Measurements from ENCODE around the gene TMEM94. TPM values are rescaled to one million over a fixed set of nuclear protein-coding genes. Genes with fewer than 3 reads are reported as not detected.

The TMEM94 gene
- total RNA-seq, 3 donors from 2014 or later: 45.1 to 62.5 (median 51.1) TPM

- DNase-seq (ENCODE audit: low spot score in 2 of 2): no peak
- H3K9me3 ChIP-seq: no peaks in the 10 kb centered on the region
- H3K27ac ChIP-seq: no peak overlapping the region
- no peaks in the 10 kb centered on the region for H3K27me3 ChIP-seq
- no peaks in the 10 kb centered on the region for H3K36me3 ChIP-seq
- no peak overlapping the region for H3K4me3 ChIP-seq
- no peaks in the 10 kb centered on the region for H3K4me1 ChIP-seq
- intact Hi-C loops (cut with DNase I; ENCODE audit: low total_unique reads): no loop called here
- TF ChIP-seq POLR2AphosphoS5 (IDR thresholded peaks at IDR 0.05): no peak
- no peak for TF ChIP-seq CTCF (IDR thresholded peaks at IDR 0.05)
- TF ChIP-seq POLR2A (IDR thresholded peaks at IDR 0.05): no peak
Observed at GRCh38 chr17:75488693-75489510, 32.5 kb downstream of the TMEM94 start.

GRCh38 chr17:75489511-75489955 is 33.1 kb downstream of the TMEM94 start:
- Histone ChIP-seq H3K4me1 (no peaks in the 10 kb centered on the region), H3K4me3 (no peak overlapping the region), H3K27me3 (no peaks in the 10 kb centered on the region), H3K9me3 (no peaks in the 10 kb centered on the region), H3K27ac (peak overlapping the region in 1 of 2 donors; percentile 17), H3K36me3 (no peaks in the 10 kb centered on the region)
- DNase-seq (ENCODE audit: low spot score in 2 of 2): no peak
- intact Hi-C loops (cut with DNase I; ENCODE audit: low total_unique reads): no loop called here
- TF ChIP-seq POLR2A (IDR thresholded peaks at IDR 0.05) (no peak), CTCF (IDR thresholded peaks at IDR 0.05) (no peak), POLR2AphosphoS5 (IDR thresholded peaks at IDR 0.05) (no peak)

GRCh38 chr17:75490173-75490743 is 33.8 kb downstream of the TMEM94 start:
- no peaks in the 10 kb centered on the region for H3K36me3 ChIP-seq
- TF ChIP-seq POLR2A (IDR thresholded peaks at IDR 0.05): no peak
- TF ChIP-seq POLR2AphosphoS5 (IDR thresholded peaks at IDR 0.05): no peak
- TF ChIP-seq CTCF (IDR thresholded peaks at IDR 0.05): no peak
- no peaks in the 10 kb centered on the region for H3K9me3 ChIP-seq
- no peaks in the 10 kb centered on the region for H3K4me1 ChIP-seq
- intact Hi-C loops (cut with DNase I; ENCODE audit: low total_unique reads): no loop called here
- no peaks in the 10 kb centered on the region for H3K27me3 ChIP-seq
- H3K4me3 ChIP-seq: no peak overlapping the region
- no peak for DNase-seq (ENCODE audit: low spot score in 2 of 2)
- H3K27ac ChIP-seq: peak overlapping the region; percentile 17 to 62

- Histone ChIP-seq H3K9me3 (no peaks in the 10 kb centered on the region), H3K4me3 (no peak overlapping the region), H3K36me3 (no peaks in the 10 kb centered on the region), H3K27me3 (no peaks in the 10 kb centered on the region), H3K4me1 (no peaks in the 10 kb centered on the region), H3K27ac (no peak overlapping the region)
- intact Hi-C loops (cut with DNase I; ENCODE audit: low total_unique reads): no loop called here
- TF ChIP-seq CTCF (IDR thresholded peaks at IDR 0.05) (no peak), POLR2AphosphoS5 (IDR thresholded peaks at IDR 0.05) (no peak), POLR2A (IDR thresholded peaks at IDR 0.05) (no peak)
- no peak for DNase-seq (ENCODE audit: low spot score in 2 of 2)
Observed at GRCh38 chr17:75490953-75491649, 34.7 kb downstream of the TMEM94 start.

- H3K36me3 ChIP-seq: no peaks in the 10 kb centered on the region
- no peaks in the 10 kb centered on the region for H3K9me3 ChIP-seq
- no peak for TF ChIP-seq POLR2AphosphoS5 (IDR thresholded peaks at IDR 0.05)
- no peak for TF ChIP-seq POLR2A (IDR thresholded peaks at IDR 0.05)
- no peak for TF ChIP-seq CTCF (IDR thresholded peaks at IDR 0.05)
- no peak for DNase-seq (ENCODE audit: low spot score in 2 of 2)
- intact Hi-C loops (cut with DNase I; ENCODE audit: low total_unique reads): no loop called here
- no peaks in the 10 kb centered on the region for H3K27me3 ChIP-seq
- H3K4me3 ChIP-seq: no peak overlapping the region
- no peak overlapping the region for H3K27ac ChIP-seq
- no peaks in the 10 kb centered on the region for H3K4me1 ChIP-seq
Observed at GRCh38 chr17:75491680-75492079, 35.2 kb downstream of the TMEM94 start.
